SKM-1 (cell line): ENCODE results near the gene OIP5.
"Not testable (repeated sequence)": the region's sequence is repeated elsewhere in the genome, so short reads cannot be mapped to it uniquely, and the experiment has no call there.

Source experiments
- DNase-seq: peaks from one replicate; lab custom pipeline; 2025; ENCODE audit not compliant: unreplicated experiment; lab: John Stamatoyannopoulos, UW

OIP5 gene

GRCh38 chr15:41304149-41304770, 28.1 kb downstream of the OIP5 start:
- no peak for DNase-seq

GRCh38 chr15:41301587-41301986, 30.8 kb downstream of the OIP5 start:
- no peak for DNase-seq

- not testable (repeated sequence) for DNase-seq
Observed at GRCh38 chr15:41301139-41301538, 31.3 kb downstream of the OIP5 start.

GRCh38 chr15:41292521-41292920, 39.9 kb downstream of the OIP5 start:
- DNase-seq, result no peak

GRCh38 chr15:41291065-41291631, 41.2 kb downstream of the OIP5 start:
- DNase-seq, result peak; percentile 67

GRCh38 chr15:41289953-41290352, 42.4 kb downstream of the OIP5 start:
- DNase-seq, result no peak

GRCh38 chr15:41288464-41288863, 43.9 kb downstream of the OIP5 start:
- DNase-seq, result no peak

GRCh38 chr15:41286665-41287333, 45.6 kb downstream of the OIP5 start:
- no peak for DNase-seq

- no peak for DNase-seq
Observed at GRCh38 chr15:41285285-41285684, 47.1 kb downstream of the OIP5 start.

- DNase-seq, result no peak
Observed at GRCh38 chr15:41284427-41285177, 47.8 kb downstream of the OIP5 start.

- peak; percentile 95 for DNase-seq
Observed at GRCh38 chr15:41283653-41284426, 48.6 kb downstream of the OIP5 start.

GRCh38 chr15:41282980-41283652, 49.3 kb downstream of the OIP5 start:
- DNase-seq, result not testable (repeated sequence)

- not testable (repeated sequence) for DNase-seq
Observed at GRCh38 chr15:41282436-41282835, 50.0 kb downstream of the OIP5 start.

GRCh38 chr15:41281236-41281635, 51.2 kb downstream of the OIP5 start:
- no peak for DNase-seq

- no peak for DNase-seq
Observed at GRCh38 chr15:41279535-41280283, 52.7 kb downstream of the OIP5 start.

- DNase-seq, result peak; percentile 54
Observed at GRCh38 chr15:41278319-41278718, 54.1 kb downstream of the OIP5 start.

GRCh38 chr15:41276831-41277230, 55.6 kb downstream of the OIP5 start:
- peak; percentile 56 for DNase-seq

GRCh38 chr15:41269887-41270286, 62.5 kb downstream of the OIP5 start:
- DNase-seq, result no peak

GRCh38 chr15:41263891-41264351, 68.5 kb downstream of the OIP5 start:
- no peak for DNase-seq

GRCh38 chr15:41262571-41262970, 69.8 kb downstream of the OIP5 start:
- DNase-seq, result no peak
